Measurements from ENCODE around the gene CADPS. TPM values are rescaled to one million over a fixed set of nuclear protein-coding genes. Genes with fewer than 3 reads are reported as not detected.

Gene CADPS
- total and polyA plus RNA-seq, 2 of the 4 experiments (the other 2 are of a cell fraction), result not detected

DNA sequence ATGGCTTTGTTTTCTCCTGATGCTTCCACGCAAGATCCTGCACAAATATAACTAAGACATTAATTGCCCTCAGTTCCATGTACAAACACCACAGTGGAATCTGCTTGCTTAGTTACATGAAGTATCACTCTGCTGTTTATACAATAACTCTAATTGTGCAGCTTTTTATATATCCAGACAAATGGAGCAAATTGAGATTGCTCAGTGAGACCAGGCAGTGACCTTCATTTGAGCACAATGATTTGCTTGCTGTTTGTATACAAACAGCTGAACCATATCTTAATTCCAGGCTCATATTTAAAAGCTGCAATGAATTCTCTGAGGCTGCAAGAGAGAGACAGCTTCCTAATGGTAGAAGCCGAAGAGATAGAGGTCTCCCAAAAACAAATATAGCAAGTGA is 243.7 kb downstream of the CADPS start (continued):
- TF ChIP-seq NFE2L2 (IDR thresholded peaks at IDR 0.05; ENCODE audit: low read depth, low read length) (no peak), RAD21 (IDR thresholded peaks at IDR 0.05; ENCODE audit: low read length) (no peak), FOS (IDR thresholded peaks at IDR 0.05; ENCODE audit: low read depth, low read length) (no peak)

DNA sequence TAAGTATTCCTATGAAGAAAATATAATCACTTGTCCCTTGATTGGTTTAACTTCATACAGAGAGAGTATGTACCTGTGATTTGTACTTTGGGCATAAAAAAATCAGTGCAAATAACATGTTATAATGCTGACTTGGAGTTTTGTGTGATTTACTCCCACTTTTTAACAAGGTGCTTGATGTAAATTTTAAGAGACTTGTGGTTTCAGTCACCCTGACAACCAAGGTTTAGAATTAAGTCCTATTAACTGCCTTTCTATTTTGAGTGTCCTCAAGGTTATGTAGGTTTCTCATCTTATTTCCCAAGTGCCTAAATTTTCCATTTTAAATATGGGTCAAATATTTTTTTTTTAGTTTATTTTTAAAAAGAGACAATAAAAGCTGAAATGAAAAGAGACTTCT is 244.6 kb downstream of the CADPS start:
- H4K91ac ChIP-seq (ENCODE audit: insufficient read depth, low read depth, low read length), result no peak overlapping the region
- DNase-seq (no peak), ATAC-seq (ENCODE audit: low read depth) (no peak)
- no peak overlapping the region for H3K27ac ChIP-seq (ENCODE audit: insufficient read depth, low read length)
- dilution Hi-C loops (cut with HindIII; ENCODE audit: low sequenced_read_pairs, unreplicated experiment), result no loop called here
- no peak overlapping the region for H2AK9ac ChIP-seq (replicated peaks; ENCODE audit: low read depth, low read length, poor library complexity)
- no peak overlapping the region for H3K4ac ChIP-seq (ENCODE audit: low read depth, low read length)
- in situ Hi-C loops (cut with MboI; ENCODE audit: low sequenced_read_pairs), result no loop called here
- H2AFZ ChIP-seq (replicated peaks; ENCODE audit: low read length, poor library complexity), result no peak overlapping the region
- H3K18ac ChIP-seq (ENCODE audit: low read depth, low read length), result no peak overlapping the region
- H3K4me3 ChIP-seq (ENCODE audit: insufficient read depth, low read depth, low read length), result no peak overlapping the region
- H4K20me1 ChIP-seq (ENCODE audit: insufficient read depth, low read length), result no peaks in the 10 kb centered on the region
- BruUV-seq (replicated peaks), result no TSS peak
- H2BK5ac ChIP-seq (ENCODE audit: low read depth, low read length, poor library complexity, severe bottlenecking), result no peak overlapping the region
- H3K9me3 ChIP-seq (ENCODE audit: control insufficient read depth, insufficient read depth, low read length), result no peaks in the 10 kb centered on the region
- TF ChIP-seq BHLHE40 (IDR thresholded peaks at IDR 0.05; ENCODE audit: low read depth, low read length), result no peak
- TF ChIP-seq MAFK (IDR thresholded peaks at IDR 0.05; ENCODE audit: low read depth, low read length), result peak; percentile 35; the same call in 1 of the 2 replicates
- H3K4me2 ChIP-seq (ENCODE audit: low read depth, low read length), result no peak overlapping the region
- intact Hi-C loops (cut with micrococcal nuclease), result no loop called here
- H3K27me3 ChIP-seq (ENCODE audit: control insufficient read depth, insufficient read depth, low read length), result peaks cover 11% of the 10 kb centered on the region
- H3K9ac ChIP-seq (ENCODE audit: low read depth, low read length), result no peak overlapping the region
- H3K56ac ChIP-seq (ENCODE audit: extremely low read depth, insufficient read depth, low read length), result no peak overlapping the region
- no peak overlapping the region for H2BK120ac ChIP-seq (ENCODE audit: low read depth, low read length)
- H4K8ac ChIP-seq (ENCODE audit: low read depth in 2 of 2, low read length in 2 of 2), result no peak overlapping the region
- POLR2A ChIA-PET (ENCODE audit: unreplicated experiment), result no interaction called here
- no peak overlapping the region for H2BK15ac ChIP-seq (ENCODE audit: low read depth, low read length)
- CTCF ChIA-PET, result no interaction called here
- H2AK5ac ChIP-seq (ENCODE audit: low read depth, low read length), result no peak overlapping the region
- no peak overlapping the region for H4K5ac ChIP-seq (ENCODE audit: low read depth, low read length)
- no peaks in the 10 kb centered on the region for H3K79me1 ChIP-seq (ENCODE audit: low read depth in 1 of 2, low read length in 2 of 2)
- peaks cover 2% of the 10 kb centered on the region; the same call in 1 of the 2 replicates for H3K9me1 ChIP-seq (ENCODE audit: insufficient read depth, low read length)
- no peaks in the 10 kb centered on the region for H3K4me1 ChIP-seq (ENCODE audit: control insufficient read depth, insufficient read depth, low read length)
- H3K36me3 ChIP-seq (ENCODE audit: control insufficient read depth, insufficient read depth, low read length), result no peaks in the 10 kb centered on the region
- no peak overlapping the region for H2BK20ac ChIP-seq (ENCODE audit: low read depth, low read length)
- no peak overlapping the region for H3K14ac ChIP-seq (replicated peaks; ENCODE audit: low read depth, low read length)
- no peak overlapping the region for H3K23ac ChIP-seq (ENCODE audit: low read depth, low read length)
